OCI-LY7 (cell line): ENCODE measurements around the gene UBTD1.

Experiments used
- EZH2phosphoT487 ChIP-seq: fragments of 200-600 bp; sonication (generic); IDR thresholded peaks from 2 replicates; pipeline ENCODE4 v1.6.1; 2018; ENCODE audit warnings: low read depth, borderline replicate concordance, mild to moderate bottlenecking, mixed run types, antibody characterized with exemption, low read length, moderate library complexity, mixed read lengths
- TF ChIP-seq, protein P1 (sequence below): fragments of 200-600 bp; sonication (generic); conservative IDR thresholded peaks from 2 replicates; pipeline ENCODE4 v1.5.1; 2014; ENCODE audit warnings: mild to moderate bottlenecking, antibody characterized with exemption, low read length, moderate library complexity, mixed read lengths

- TF ChIP-seq, protein P1, sequence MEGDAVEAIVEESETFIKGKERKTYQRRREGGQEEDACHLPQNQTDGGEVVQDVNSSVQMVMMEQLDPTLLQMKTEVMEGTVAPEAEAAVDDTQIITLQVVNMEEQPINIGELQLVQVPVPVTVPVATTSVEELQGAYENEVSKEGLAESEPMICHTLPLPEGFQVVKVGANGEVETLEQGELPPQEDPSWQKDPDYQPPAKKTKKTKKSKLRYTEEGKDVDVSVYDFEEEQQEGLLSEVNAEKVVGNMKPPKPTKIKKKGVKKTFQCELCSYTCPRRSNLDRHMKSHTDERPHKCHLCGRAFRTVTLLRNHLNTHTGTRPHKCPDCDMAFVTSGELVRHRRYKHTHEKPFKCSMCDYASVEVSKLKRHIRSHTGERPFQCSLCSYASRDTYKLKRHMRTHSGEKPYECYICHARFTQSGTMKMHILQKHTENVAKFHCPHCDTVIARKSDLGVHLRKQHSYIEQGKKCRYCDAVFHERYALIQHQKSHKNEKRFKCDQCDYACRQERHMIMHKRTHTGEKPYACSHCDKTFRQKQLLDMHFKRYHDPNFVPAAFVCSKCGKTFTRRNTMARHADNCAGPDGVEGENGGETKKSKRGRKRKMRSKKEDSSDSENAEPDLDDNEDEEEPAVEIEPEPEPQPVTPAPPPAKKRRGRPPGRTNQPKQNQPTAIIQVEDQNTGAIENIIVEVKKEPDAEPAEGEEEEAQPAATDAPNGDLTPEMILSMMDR = no peak
- TF ChIP-seq EZH2phosphoT487 = no peak
Observed at GRCh38 chr10:97454330-97455036, 44.2 kb upstream of the UBTD1 start.
